Hippocampal formation (tissue), 2 donors: Measurements from ENCODE around the gene KRTAP5-2.
A peak's percentile ranks its signal among the peaks of the same experiment; 100 is the strongest.
"Not testable (repeated sequence)": the region's sequence is repeated elsewhere in the genome, so short reads cannot be mapped to it uniquely, and the experiment has no call there.

Source experiments
- DNase-seq, 2 donors: peaks; one replicate each; lab custom pipeline; 2025; lab: John Stamatoyannopoulos, UW

Gene KRTAP5-2

GRCh38 chr11:1589996-1590395, 8.1 kb downstream of the KRTAP5-2 start:
- DNase-seq: no peak

- DNase-seq: not testable (repeated sequence)
Measured at GRCh38 chr11:1589191-1589963, 8.7 kb downstream of the KRTAP5-2 start.

GRCh38 chr11:1586699-1587098, 11.4 kb downstream of the KRTAP5-2 start:
- no peak for DNase-seq

- DNase-seq: not testable (repeated sequence)
Measured at GRCh38 chr11:1584661-1585370, 13.3 kb downstream of the KRTAP5-2 start, which contains the start of gene KRTAP5-1. Gene KRTAP5-1, minus strand, starts transcription at chr11:1585283. Its CDS starts 34 bp downstream, at chr11:1585249.

GRCh38 chr11:1582909-1583308, 15.2 kb downstream of the KRTAP5-2 start:
- not testable (repeated sequence) for DNase-seq

- DNase-seq: no peak
Measured at GRCh38 chr11:1581976-1582375, 16.1 kb downstream of the KRTAP5-2 start.

GRCh38 chr11:1576825-1577224, 21.3 kb downstream of the KRTAP5-2 start:
- no peak for DNase-seq

- not testable (repeated sequence) for DNase-seq
Measured at GRCh38 chr11:1575756-1576155, 22.3 kb downstream of the KRTAP5-2 start.

- DNase-seq: no peak
Measured at GRCh38 chr11:1574933-1575242, 23.2 kb downstream of the KRTAP5-2 start.

GRCh38 chr11:1574238-1574932, 23.7 kb downstream of the KRTAP5-2 start:
- DNase-seq: peak; percentile 29 to 40

- DNase-seq: no peak
Measured at GRCh38 chr11:1573903-1574237, 24.2 kb downstream of the KRTAP5-2 start.

- no peak for DNase-seq
Measured at GRCh38 chr11:1573077-1573902, 24.8 kb downstream of the KRTAP5-2 start.

- DNase-seq: peak; percentile 79 to 82
Measured at GRCh38 chr11:1572197-1573076, 25.7 kb downstream of the KRTAP5-2 start, which contains the start of gene DUSP8. Gene DUSP8, minus strand, starts transcription at chr11:1572271. Its CDS starts 6,445 bp downstream, at chr11:1565826.

- DNase-seq: no peak
Measured at GRCh38 chr11:1571760-1572196, 26.3 kb downstream of the KRTAP5-2 start.

- DNase-seq: no peak
Measured at GRCh38 chr11:1570896-1571759, 27.0 kb downstream of the KRTAP5-2 start.

- DNase-seq: no peak
Measured at GRCh38 chr11:1570531-1570895, 27.6 kb downstream of the KRTAP5-2 start.

GRCh38 chr11:1570001-1570453, 28.1 kb downstream of the KRTAP5-2 start:
- no peak for DNase-seq

- no peak for DNase-seq
Measured at GRCh38 chr11:1569251-1569780, 28.8 kb downstream of the KRTAP5-2 start.

GRCh38 chr11:1568441-1568911, 29.6 kb downstream of the KRTAP5-2 start:
- DNase-seq: no peak
